ENCODE results near the gene RMND1.

The RMND1 gene

GRCh38 chr6:151377095-151377494 lies 74.8 kb downstream of the RMND1 start:
- TF ChIP-seq CTCF (IDR thresholded peaks at IDR 0.05; ENCODE audit: insufficient read depth, missing control alignments) = no peak
- no peak for DNase-seq (ENCODE audit: insufficient read length, low spot score)
- FAIRE-seq = no peak

- DNase-seq (ENCODE audit: insufficient read length, low spot score) = no peak
- TF ChIP-seq CTCF (IDR thresholded peaks at IDR 0.05; ENCODE audit: insufficient read depth, missing control alignments) = no peak
- no peak for FAIRE-seq
Observed at GRCh38 chr6:151376440-151376839, 75.5 kb downstream of the RMND1 start.

GRCh38 chr6:151375833-151376232 lies 76.1 kb downstream of the RMND1 start:
- TF ChIP-seq CTCF (IDR thresholded peaks at IDR 0.05; ENCODE audit: insufficient read depth, missing control alignments) = no peak
- FAIRE-seq (no peak), DNase-seq (ENCODE audit: insufficient read length, low spot score) (no peak)

- DNase-seq (ENCODE audit: insufficient read length, low spot score) (no peak), FAIRE-seq (no peak)
- no peak for TF ChIP-seq CTCF (IDR thresholded peaks at IDR 0.05; ENCODE audit: insufficient read depth, missing control alignments)
Observed at GRCh38 chr6:151374036-151374683, 77.8 kb downstream of the RMND1 start.

GRCh38 chr6:151372164-151372563 lies 79.8 kb downstream of the RMND1 start:
- FAIRE-seq (no peak), DNase-seq (ENCODE audit: insufficient read length, low spot score) (no peak)
- no peak for TF ChIP-seq CTCF (IDR thresholded peaks at IDR 0.05; ENCODE audit: insufficient read depth, missing control alignments)

GRCh38 chr6:151370509-151371078 lies 81.3 kb downstream of the RMND1 start:
- no peak for FAIRE-seq
- DNase-seq (ENCODE audit: insufficient read length, low spot score) = no peak
- TF ChIP-seq CTCF (IDR thresholded peaks at IDR 0.05; ENCODE audit: insufficient read depth, missing control alignments) = no peak

GRCh38 chr6:151365233-151365632 lies 86.7 kb downstream of the RMND1 start:
- FAIRE-seq (no peak), DNase-seq (ENCODE audit: insufficient read length, low spot score) (no peak)
- no peak for TF ChIP-seq CTCF (IDR thresholded peaks at IDR 0.05; ENCODE audit: insufficient read depth, missing control alignments)
